DOHH2 (cell line): ENCODE results near the gene PSMC1.

Experiments
- H3F3A ChIP-seq: fragments of 200-600 bp; sonication (generic), shearing (Covaris generic); 2 replicates; pipeline ENCODE4 v1.6.0; 2016; ENCODE audit warnings: antibody characterized with exemption, mild to moderate bottlenecking; ENCODE audit not compliant: control insufficient read depth, insufficient read depth
- H3K27ac ChIP-seq: fragments of 200-600 bp; sonication (generic); 2 replicates; pipeline ENCODE4 v1.5.1; 2014; ENCODE audit warnings: low read depth, mild to moderate bottlenecking, low read length, moderate library complexity
- H3K27me3 ChIP-seq: fragments of 200-600 bp; sonication (generic); 2 replicates; pipeline ENCODE4 v1.6.1; 2014; ENCODE audit warnings: mild to moderate bottlenecking, low read length, mixed read lengths; ENCODE audit not compliant: control insufficient read depth
- H3K36me3 ChIP-seq: fragments of 200-600 bp; sonication (generic); 2 replicates; pipeline ENCODE4 v1.6.1; 2014; ENCODE audit warnings: mild to moderate bottlenecking, low read length, moderate library complexity, mixed read lengths; ENCODE audit not compliant: control insufficient read depth
- H3K4me1 ChIP-seq: fragments of 200-600 bp; sonication (generic); 2 replicates; pipeline ENCODE4 v1.6.1; 2014; ENCODE audit warnings: mild to moderate bottlenecking, low read length, mixed read lengths; ENCODE audit not compliant: control insufficient read depth
- H3K4me2 ChIP-seq: fragments of 200-600 bp; sonication (generic); 2 replicates; pipeline ENCODE4 v1.6.0; 2014; ENCODE audit warnings: mild to moderate bottlenecking, low read length, moderate library complexity
- H3K4me3 ChIP-seq: fragments of 200-600 bp; sonication (generic); 2 replicates; pipeline ENCODE4 v1.5.1; 2014; ENCODE audit warnings: mild to moderate bottlenecking, low read length, mixed read lengths
- H3K79me2 ChIP-seq: fragments of 200-600 bp; sonication (generic); 2 replicates; pipeline ENCODE4 v1.6.1; 2014; ENCODE audit warnings: mild to moderate bottlenecking, low read length, mixed read lengths; ENCODE audit not compliant: control insufficient read depth
- H3K9me2 ChIP-seq: fragments of 200-600 bp; sonication (generic); replicated peaks from 2 replicates; pipeline ENCODE4 v1.6.1; 2014; ENCODE audit warnings: mild to moderate bottlenecking, low read length, mixed read lengths; ENCODE audit not compliant: control insufficient read depth
- H3K9me3 ChIP-seq: fragments of 200-600 bp; sonication (generic); 2 replicates; pipeline ENCODE4 v1.6.1; 2014; ENCODE audit warnings: antibody characterized with exemption, low read length, mixed read lengths; ENCODE audit not compliant: control insufficient read depth, insufficient read depth
- H4K20me1 ChIP-seq: fragments of 200-600 bp; sonication (generic); 2 replicates; pipeline ENCODE4 v1.6.0; 2014; ENCODE audit warnings: low read depth, mild to moderate bottlenecking, antibody characterized with exemption, low read length, moderate library complexity; ENCODE audit not compliant: control insufficient read depth, insufficient read depth
- EZH2phosphoT487 ChIP-seq: fragments of 200-600 bp; sonication (generic); IDR thresholded peaks from 2 replicates; pipeline ENCODE4 v1.6.1; 2017; ENCODE audit warnings: borderline replicate concordance, mild to moderate bottlenecking, antibody characterized with exemption, low read length, moderate library complexity, mixed read lengths
- TF ChIP-seq, protein P1 (sequence below): fragments of 200-600 bp; sonication (generic); IDR thresholded peaks from one replicate; pipeline ENCODE4 v1.5.1; 2014; ENCODE audit warnings: antibody characterized with exemption, mild to moderate bottlenecking, low read depth, low read length; ENCODE audit not compliant: poor library complexity, severe bottlenecking

Gene PSMC1

DNA sequence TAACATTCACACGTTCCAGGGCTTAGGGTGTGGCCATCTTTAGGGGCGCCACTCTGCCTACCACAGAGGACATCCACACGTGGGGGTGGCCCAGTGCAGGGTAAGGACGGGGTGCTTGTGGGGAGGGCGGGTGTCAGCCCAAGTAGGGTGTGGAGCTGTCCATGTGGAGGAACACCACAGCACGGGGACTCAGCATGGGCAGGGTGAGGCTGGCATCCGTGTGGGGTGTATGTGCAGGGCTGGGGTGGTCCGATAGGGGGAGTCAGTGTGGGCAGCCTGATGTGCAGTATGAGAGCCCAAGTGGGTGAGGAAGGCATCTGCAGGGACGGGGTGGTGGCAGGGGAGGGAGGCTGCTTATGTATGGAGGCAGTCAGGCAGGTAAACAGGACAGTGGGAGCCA, 17.7 kb downstream of the PSMC1 start:
- Histone ChIP-seq H3K27me3 (no peaks in the 10 kb centered on the region), H3K36me3 (peaks cover 53% of the 10 kb centered on the region), H3K4me3 (no peak overlapping the region), H3K4me1 (no peaks in the 10 kb centered on the region), H3K4me2 (no peak overlapping the region), H4K20me1 (no peaks in the 10 kb centered on the region), H3K9me3 (no peaks in the 10 kb centered on the region), H3K79me2 (no peaks in the 10 kb centered on the region), H3F3A (0 out of 2 replicates have a peak, but pooled peaks cover 5% of the 10 kb centered on the region), H3K9me2 (no peaks in the 10 kb centered on the region), H3K27ac (no peak overlapping the region)
- no peak for TF ChIP-seq EZH2phosphoT487
- TF ChIP-seq, protein P1, sequence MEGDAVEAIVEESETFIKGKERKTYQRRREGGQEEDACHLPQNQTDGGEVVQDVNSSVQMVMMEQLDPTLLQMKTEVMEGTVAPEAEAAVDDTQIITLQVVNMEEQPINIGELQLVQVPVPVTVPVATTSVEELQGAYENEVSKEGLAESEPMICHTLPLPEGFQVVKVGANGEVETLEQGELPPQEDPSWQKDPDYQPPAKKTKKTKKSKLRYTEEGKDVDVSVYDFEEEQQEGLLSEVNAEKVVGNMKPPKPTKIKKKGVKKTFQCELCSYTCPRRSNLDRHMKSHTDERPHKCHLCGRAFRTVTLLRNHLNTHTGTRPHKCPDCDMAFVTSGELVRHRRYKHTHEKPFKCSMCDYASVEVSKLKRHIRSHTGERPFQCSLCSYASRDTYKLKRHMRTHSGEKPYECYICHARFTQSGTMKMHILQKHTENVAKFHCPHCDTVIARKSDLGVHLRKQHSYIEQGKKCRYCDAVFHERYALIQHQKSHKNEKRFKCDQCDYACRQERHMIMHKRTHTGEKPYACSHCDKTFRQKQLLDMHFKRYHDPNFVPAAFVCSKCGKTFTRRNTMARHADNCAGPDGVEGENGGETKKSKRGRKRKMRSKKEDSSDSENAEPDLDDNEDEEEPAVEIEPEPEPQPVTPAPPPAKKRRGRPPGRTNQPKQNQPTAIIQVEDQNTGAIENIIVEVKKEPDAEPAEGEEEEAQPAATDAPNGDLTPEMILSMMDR, result no peak

DNA sequence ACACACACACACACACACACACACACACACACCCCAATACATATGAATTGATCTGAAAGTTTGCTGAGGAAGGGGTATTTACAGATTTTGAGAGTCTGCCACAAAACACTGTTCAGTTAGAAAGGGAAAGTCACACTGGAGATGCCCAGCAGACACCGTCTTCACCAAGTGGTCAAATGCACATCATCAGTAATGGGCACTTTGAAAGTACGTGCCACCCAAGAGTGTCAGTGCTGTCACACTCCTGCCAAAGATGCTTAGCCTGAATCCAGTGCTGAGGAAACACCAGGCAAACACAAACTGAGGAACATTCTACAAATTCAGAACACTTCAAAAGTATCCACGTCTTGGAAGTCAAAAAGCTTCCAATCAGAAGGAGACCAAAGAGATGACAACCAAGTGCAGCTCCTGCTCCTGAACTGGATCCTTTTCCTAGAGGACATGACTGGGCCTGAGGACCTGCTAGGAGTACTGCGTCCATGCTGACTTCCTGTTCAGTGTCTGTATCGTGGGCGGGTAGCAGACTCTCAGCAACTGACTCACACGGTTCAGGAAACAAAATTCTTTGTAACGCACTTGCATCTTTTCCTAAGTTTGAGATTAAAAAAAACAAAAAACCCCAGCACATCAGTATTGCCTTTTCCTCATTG, 18.6 kb downstream of the PSMC1 start:
- Histone ChIP-seq H3F3A (0 out of 2 replicates have a peak, but pooled peaks cover 5% of the 10 kb centered on the region), H3K36me3 (peaks cover 44% of the 10 kb centered on the region), H3K79me2 (no peaks in the 10 kb centered on the region), H3K27me3 (no peaks in the 10 kb centered on the region), H3K4me1 (no peaks in the 10 kb centered on the region), H3K9me3 (no peaks in the 10 kb centered on the region), H3K4me3 (no peak overlapping the region), H3K9me2 (no peaks in the 10 kb centered on the region), H4K20me1 (no peaks in the 10 kb centered on the region), H3K27ac (no peak overlapping the region), H3K4me2 (no peak overlapping the region)
- TF ChIP-seq EZH2phosphoT487, result no peak
- TF ChIP-seq, protein P1, result no peak

DNA sequence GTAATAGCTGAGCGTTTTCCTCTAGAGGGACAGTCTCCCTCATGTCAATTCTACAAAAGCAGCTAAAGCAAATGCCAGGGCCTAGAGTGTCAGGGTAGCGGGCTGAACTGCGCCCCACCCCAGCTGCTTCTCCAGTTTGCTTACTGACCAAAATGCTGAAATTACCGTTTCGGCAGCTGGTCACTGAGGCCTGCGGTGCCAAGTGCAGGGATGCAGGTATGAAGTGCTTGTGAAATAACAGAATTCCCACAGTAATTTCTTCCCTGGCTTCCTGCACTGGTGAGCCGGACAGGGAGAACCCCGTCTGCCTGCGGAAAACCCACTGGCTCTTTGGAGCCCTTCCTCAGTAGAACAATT, 19.1 kb downstream of the PSMC1 start:
- H3K27ac ChIP-seq, result no peak overlapping the region
- no peaks in the 10 kb centered on the region for H3K4me1 ChIP-seq
- H3K9me3 ChIP-seq, result no peaks in the 10 kb centered on the region
- no peaks in the 10 kb centered on the region for H3K27me3 ChIP-seq
- no peaks in the 10 kb centered on the region for H3K9me2 ChIP-seq
- 0 out of 2 replicates have a peak, but pooled peaks cover 5% of the 10 kb centered on the region for H3F3A ChIP-seq
- H4K20me1 ChIP-seq, result no peaks in the 10 kb centered on the region
- TF ChIP-seq, protein P1, result no peak
- TF ChIP-seq EZH2phosphoT487, result no peak
- no peak overlapping the region for H3K4me2 ChIP-seq
- peaks cover 39% of the 10 kb centered on the region for H3K36me3 ChIP-seq
- H3K79me2 ChIP-seq, result no peaks in the 10 kb centered on the region
- H3K4me3 ChIP-seq, result no peak overlapping the region
